HTR-8/SVneo (cell line): ENCODE results near the gene SCGB3A1.

Source experiments
- DNase-seq: peaks from one replicate; pipeline ENCODE4 v3.0.0; 2011; ENCODE audit warnings: low spot score, mixed read lengths; ENCODE audit not compliant: insufficient read length
- FAIRE-seq: peaks from 2 replicates; lab custom pipeline; 2011; peaks lifted over from hg19 to GRCh38; lab: Jason Lieb, UNC

SCGB3A1 gene

GRCh38 chr5:180625791-180626660 is 34.7 kb upstream of the SCGB3A1 start:
- FAIRE-seq, result no peak
- no peak for DNase-seq

- FAIRE-seq (no peak), DNase-seq (no peak)
Measured at GRCh38 chr5:180625125-180625790, 34.0 kb upstream of the SCGB3A1 start.

DNA sequence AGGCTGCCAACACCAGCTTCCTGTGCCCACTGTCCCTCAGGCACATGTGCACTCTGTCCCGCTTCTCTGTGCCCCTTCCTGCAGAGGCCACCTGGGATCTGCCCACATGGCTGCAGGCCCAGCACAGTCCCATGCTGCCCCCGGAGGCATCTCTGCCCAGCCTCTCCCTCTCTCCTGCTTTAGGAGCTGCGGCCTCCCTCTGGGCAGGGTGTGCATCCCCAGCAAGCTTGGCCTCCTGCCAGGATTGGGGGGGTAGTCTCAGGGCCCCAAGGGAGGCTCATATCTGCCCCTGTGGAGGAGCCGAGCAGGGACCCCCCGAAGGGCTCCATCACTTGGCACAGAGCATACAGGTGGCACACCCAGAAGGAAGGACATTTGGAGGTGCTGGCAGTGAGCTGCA is 33.3 kb upstream of the SCGB3A1 start:
- DNase-seq, result no peak
- FAIRE-seq, result no peak

DNA sequence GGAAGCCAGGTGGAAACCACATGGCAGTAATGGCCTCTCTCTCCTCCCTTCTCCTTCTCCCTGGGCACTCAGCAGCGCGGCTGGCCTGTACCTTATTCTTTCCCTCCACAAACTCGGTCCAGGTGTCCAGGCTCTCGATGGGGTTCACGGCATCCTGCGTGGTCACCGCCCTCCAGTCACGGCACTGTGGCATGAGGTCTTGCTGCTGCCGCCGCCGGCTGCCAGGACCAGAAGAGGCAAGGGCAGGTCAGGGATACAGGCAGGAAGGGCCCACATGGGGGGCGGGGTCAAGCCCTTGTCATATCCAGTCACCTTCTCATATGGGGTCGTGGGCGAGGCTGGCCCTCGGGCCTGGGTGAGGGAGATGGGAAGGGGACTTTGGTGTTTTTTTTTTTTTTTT is 32.5 kb upstream of the SCGB3A1 start:
- no peak for FAIRE-seq

DNA sequence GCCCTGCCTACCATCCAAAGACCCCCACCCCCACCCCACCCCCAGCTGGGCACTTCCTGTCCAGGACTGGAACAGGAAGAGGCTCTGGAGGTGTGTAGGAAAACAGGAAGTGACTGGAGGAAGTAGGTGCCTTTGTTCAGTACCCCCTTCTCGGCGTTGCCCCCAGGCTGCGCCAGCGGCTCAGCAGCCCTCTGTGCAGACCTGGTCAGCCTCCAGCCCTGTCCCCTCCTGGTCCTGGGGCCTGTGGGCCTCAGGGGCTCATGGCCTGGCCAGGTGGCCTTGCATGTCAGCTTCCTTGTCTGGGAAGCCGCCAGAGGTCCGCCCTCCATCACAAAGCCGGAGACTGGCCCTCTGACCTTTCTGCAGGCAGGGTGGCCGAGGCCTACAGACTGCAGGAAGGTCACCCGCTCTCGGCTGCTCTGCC is 32.1 kb upstream of the SCGB3A1 start:
- FAIRE-seq (no peak), DNase-seq (no peak)

More for the DNA sequence above, 32.5 kb upstream of the SCGB3A1 start:
- no peak for DNase-seq

- FAIRE-seq (no peak), DNase-seq (no peak)
Measured at GRCh38 chr5:180622910-180623309, 31.6 kb upstream of the SCGB3A1 start.

DNA sequence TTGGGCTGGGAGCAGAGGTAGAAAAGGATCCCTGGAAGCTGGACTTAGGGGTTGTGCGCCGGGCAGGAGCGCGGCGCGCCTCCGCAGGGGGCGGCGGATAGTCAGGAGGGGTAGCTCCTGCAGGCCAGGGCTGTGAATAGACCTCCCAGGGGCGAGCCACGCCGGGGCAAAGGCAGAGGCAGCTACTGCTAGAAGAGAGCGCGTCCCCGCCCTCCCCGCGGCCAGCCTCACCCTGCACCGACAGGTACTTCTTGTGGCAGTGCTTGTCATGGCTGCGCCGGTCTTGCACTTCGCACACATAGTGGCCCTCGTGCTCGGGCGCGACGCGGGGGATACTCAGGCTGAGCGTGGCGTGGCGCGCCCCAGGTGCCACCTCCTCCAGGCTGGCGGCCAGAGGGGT is 30.0 kb upstream of the SCGB3A1 start:
- no peak for FAIRE-seq

GRCh38 chr5:180620014-180620413 is 28.7 kb upstream of the SCGB3A1 start:
- FAIRE-seq (no peak), DNase-seq (no peak)

More for the DNA sequence above, 30.0 kb upstream of the SCGB3A1 start:
- DNase-seq, result no peak

- FAIRE-seq (no peak), DNase-seq (no peak)
Measured at GRCh38 chr5:180619563-180619915, 28.2 kb upstream of the SCGB3A1 start.

DNA sequence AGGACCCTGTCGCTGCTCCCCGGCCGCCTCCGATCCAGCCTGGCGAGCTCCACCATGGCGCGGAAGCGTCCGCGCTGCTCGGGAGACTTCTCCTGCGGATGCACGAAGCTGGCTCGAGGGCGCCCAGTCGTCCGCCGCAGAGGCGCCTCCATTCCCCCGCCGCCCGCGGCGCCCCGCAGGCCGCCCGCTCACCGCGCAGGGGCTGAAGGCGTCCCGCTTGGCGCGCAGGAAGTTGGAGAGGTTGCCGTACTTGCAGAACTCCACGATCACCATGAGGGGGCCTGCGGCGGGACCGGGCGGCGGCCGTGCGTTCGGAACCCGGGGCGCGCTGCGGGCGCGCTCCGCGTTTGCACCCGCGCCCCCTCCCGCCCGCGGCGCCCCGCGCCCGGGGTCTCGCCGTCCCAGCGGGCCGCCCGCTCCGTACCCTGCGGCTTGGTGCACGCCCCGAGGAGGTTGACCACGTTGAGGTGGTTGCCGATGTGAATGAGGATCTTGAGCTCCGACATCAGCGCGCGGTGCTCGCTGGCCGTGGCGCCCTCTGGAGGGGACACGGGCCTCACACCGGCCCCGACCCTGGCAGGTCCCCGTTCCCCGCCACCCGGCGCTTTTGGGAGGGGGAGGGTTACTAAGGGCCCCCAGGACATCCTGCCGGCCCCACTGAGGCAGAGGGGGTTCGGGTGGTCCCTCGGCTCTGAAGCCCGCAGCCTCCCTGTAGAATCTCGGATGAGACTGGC is 27.7 kb upstream of the SCGB3A1 start:
- DNase-seq (no peak), FAIRE-seq (no peak)

GRCh38 chr5:180618487-180618828 is 27.2 kb upstream of the SCGB3A1 start:
- DNase-seq (no peak), FAIRE-seq (no peak)

DNA sequence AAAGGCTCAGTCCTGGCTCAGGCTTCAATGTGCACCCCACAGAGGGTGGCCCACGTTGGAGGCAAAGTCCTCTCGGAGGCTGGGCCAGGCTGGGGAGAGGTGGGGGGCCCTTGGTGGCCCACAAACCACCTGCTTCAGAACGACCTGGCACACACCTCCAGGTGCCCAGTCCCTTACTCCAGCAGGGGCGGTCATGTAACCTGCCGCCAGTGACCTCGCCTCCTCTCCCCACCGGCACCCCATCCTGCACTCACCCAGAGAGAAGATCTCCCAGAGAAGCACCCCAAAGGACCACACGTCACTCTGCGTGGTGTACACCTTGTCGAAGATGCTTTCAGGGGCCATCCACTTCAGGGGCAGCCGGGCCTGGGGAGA is 22.5 kb upstream of the SCGB3A1 start:
- DNase-seq, result no peak
- FAIRE-seq, result no peak

GRCh38 chr5:180613188-180613813 is 22.0 kb upstream of the SCGB3A1 start:
- FAIRE-seq (no peak), DNase-seq (no peak)

- FAIRE-seq (no peak), DNase-seq (no peak)
Measured at GRCh38 chr5:180612683-180613082, 21.4 kb upstream of the SCGB3A1 start.

- FAIRE-seq, result peak; percentile 9
Measured at GRCh38 chr5:180611140-180611850, 20.0 kb upstream of the SCGB3A1 start.

DNA sequence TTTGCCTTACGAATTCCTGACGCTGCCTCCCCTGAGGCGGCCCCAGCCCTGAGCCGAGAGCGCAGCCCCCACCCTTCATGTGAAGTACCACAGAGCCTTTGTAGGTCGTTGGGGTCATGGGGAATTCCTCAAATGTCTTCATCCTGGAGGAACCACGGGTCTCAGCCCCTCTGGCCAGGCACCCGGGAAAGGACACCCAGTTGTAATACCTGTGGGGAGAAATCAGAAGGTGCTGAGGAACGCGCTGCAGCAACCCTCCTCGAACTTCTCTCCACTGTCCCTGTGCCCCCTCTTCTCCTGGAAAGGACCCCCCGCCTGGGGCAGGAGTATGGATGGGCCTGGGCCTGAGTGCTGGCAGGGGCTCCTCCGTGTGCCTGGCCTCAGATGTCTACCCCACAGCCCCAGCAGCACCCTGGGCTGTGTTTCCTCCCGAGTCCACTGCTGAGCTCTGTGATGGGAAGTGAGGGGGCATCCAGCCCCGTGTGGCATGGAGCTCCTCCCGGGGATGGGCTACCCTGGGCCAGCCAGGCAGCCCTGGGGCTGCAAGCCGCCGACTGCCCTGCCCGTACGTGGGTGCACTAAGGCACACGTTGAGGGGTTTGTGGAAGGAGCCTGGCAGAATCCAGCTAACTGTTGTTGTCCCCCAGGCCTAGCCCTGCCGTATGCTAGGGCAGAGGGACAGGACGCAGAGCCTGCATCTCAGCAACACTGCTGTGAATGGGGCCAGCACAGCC is 18.7 kb upstream of the SCGB3A1 start:
- no peak for FAIRE-seq
- no peak for DNase-seq

More at GRCh38 chr5:180611140-180611850, 20.0 kb upstream of the SCGB3A1 start:
- DNase-seq, result no peak

DNA sequence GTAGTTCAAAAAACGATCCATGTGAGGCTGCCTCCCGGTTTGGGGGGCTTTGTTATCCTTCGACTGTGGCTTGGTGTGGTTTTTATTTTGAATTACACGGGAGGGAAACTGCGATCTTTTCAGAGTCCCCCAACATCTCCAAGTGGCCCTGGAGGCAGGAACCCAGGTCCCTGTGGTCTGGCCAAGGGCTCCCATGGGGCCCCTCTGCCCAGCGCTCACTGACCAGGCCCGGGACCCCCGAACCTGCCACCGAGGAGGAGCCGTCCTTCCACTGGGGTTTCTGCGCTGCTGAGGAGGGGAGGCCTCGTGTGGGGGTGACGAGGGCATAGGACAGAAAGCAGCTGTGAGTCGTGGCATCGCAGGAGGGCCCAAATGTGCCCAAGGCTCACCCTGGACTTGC is 18.1 kb upstream of the SCGB3A1 start:
- DNase-seq, result no peak
- FAIRE-seq, result no peak

- FAIRE-seq (no peak), DNase-seq (no peak)
Measured at GRCh38 chr5:180608572-180609310, 17.4 kb upstream of the SCGB3A1 start.
